SKM-1 treated with dmso at 0.1 percent for 144 hours (cell line): Measurements from ENCODE around the gene MT1B.
"Not testable (repeated sequence)": the region's sequence is repeated elsewhere in the genome, so short reads cannot be mapped to it uniquely, and the experiment has no call there.

Experiments used
- DNase-seq: peaks from one replicate; lab custom pipeline; 2025; ENCODE audit not compliant: unreplicated experiment; lab: John Stamatoyannopoulos, UW

The MT1B gene

GRCh38 chr16:56618138-56618537, 33.5 kb upstream of the MT1B start:
- no peak for DNase-seq

GRCh38 chr16:56620339-56620897, 31.3 kb upstream of the MT1B start:
- DNase-seq, result no peak

GRCh38 chr16:56621665-56622445, 29.8 kb upstream of the MT1B start:
- not testable (repeated sequence) for DNase-seq

GRCh38 chr16:56623184-56623583, 28.5 kb upstream of the MT1B start:
- not testable (repeated sequence) for DNase-seq

- no peak for DNase-seq
These were observed 28.0 kb upstream of the MT1B start for GRCh38 chr16:56623637-56624036.

GRCh38 chr16:56625140-56625942, 26.3 kb upstream of the MT1B start, which contains the start of gene MT1E:
MT1E (plus strand) TSS chr16:56625781; CDS start chr16:56625852, 71 bp downstream.
- DNase-seq, result peak; percentile 67

- no peak for DNase-seq
These were observed 25.6 kb upstream of the MT1B start for GRCh38 chr16:56625943-56626654.

GRCh38 chr16:56626685-56627084, 25.0 kb upstream of the MT1B start:
- DNase-seq, result no peak

- DNase-seq, result no peak
These were observed 23.0 kb upstream of the MT1B start for GRCh38 chr16:56628486-56629350.

GRCh38 chr16:56629531-56629930, 22.2 kb upstream of the MT1B start:
- no peak for DNase-seq

- DNase-seq, result no peak
These were observed 21.6 kb upstream of the MT1B start for GRCh38 chr16:56630134-56630533.

GRCh38 chr16:56631197-56631596, 20.5 kb upstream of the MT1B start:
- DNase-seq, result no peak

GRCh38 chr16:56631832-56632155, 19.9 kb upstream of the MT1B start:
- DNase-seq, result no peak

- DNase-seq, result no peak
These were observed 19.4 kb upstream of the MT1B start, which contains the start of gene MT1M for GRCh38 chr16:56632156-56632847. MT1M (plus strand) TSS chr16:56632659; CDS start chr16:56632732, 73 bp downstream.

- no peak for DNase-seq
These were observed 18.8 kb upstream of the MT1B start for GRCh38 chr16:56632848-56633365.

- no peak for DNase-seq
These were observed 18.2 kb upstream of the MT1B start for GRCh38 chr16:56633535-56633934.

- no peak for DNase-seq
These were observed 16.8 kb upstream of the MT1B start for GRCh38 chr16:56634715-56635440.

GRCh38 chr16:56635441-56635967, 16.2 kb upstream of the MT1B start:
- no peak for DNase-seq
